Ishikawa (cell line): ENCODE results near the gene ACD.

Experiments
- CREB1 ChIP-seq: IDR thresholded peaks from 2 replicates; pipeline ENCODE4 v1.6.1; 2012; ENCODE audit warnings: low read depth
- EGR1 ChIP-seq: IDR thresholded peaks from 2 replicates; pipeline ENCODE4 v1.6.1; 2012
- EP300 ChIP-seq: IDR thresholded peaks from 2 replicates; pipeline ENCODE4 v1.6.1; 2012; ENCODE audit warnings: borderline replicate concordance
- FOXM1 ChIP-seq: IDR thresholded peaks from 2 replicates; pipeline ENCODE4 v1.6.1; 2012; ENCODE audit warnings: low read depth, borderline replicate concordance
- NFIC ChIP-seq: IDR thresholded peaks from 2 replicates; pipeline ENCODE4 v1.6.1; 2012
- RAD21 ChIP-seq: IDR thresholded peaks from 2 replicates; pipeline ENCODE4 v1.6.1; 2012; ENCODE audit warnings: low read depth
- TCF12 ChIP-seq: IDR thresholded peaks from 2 replicates; pipeline ENCODE4 v1.6.1; 2012; ENCODE audit warnings: low read depth
- TEAD4 ChIP-seq: IDR thresholded peaks from 2 replicates; pipeline ENCODE4 v1.6.1; 2012
- YY1 ChIP-seq: IDR thresholded peaks from 2 replicates; pipeline ENCODE4 v1.6.1; 2012; ENCODE audit warnings: low read depth
- TF ChIP-seq, protein P1 (sequence below): IDR thresholded peaks from 2 replicates; pipeline ENCODE4 v1.6.1; 2012
- TF ChIP-seq, protein P2 (sequence below): IDR thresholded peaks from 2 replicates; pipeline ENCODE4 v1.6.1; 2012
- TF ChIP-seq, protein P3 (sequence below): IDR thresholded peaks from 2 replicates; pipeline ENCODE4 v1.6.1; 2012; ENCODE audit warnings: low read depth, mild to moderate bottlenecking

DNA sequence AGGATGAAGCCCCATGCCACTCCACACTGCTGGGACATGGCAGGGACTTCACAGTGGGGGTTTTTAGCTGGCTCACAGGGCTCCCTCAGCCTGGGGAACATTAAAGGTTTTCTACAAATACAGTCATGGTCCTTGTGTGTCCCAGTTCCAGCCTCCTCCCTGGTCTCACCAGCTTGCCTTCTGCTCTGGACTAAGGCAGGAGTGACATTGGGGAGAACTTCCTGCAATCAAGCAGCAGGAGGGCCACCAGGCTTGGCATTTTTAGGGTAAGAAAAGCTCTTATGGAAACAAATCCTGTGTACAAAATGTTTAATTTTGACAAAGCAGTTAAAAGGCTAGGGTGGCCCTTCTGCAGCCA is 2.6 kb upstream of the ACD start:
- TF ChIP-seq CREB1 (no peak), RAD21 (no peak), TEAD4 (no peak), NFIC (no peak), YY1 (no peak), FOXM1 (no peak), TCF12 (no peak), EP300 (no peak), EGR1 (no peak)
- TF ChIP-seq, protein P1, sequence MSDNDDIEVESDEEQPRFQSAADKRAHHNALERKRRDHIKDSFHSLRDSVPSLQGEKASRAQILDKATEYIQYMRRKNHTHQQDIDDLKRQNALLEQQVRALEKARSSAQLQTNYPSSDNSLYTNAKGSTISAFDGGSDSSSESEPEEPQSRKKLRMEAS, result no peak
- TF ChIP-seq, protein P2, sequence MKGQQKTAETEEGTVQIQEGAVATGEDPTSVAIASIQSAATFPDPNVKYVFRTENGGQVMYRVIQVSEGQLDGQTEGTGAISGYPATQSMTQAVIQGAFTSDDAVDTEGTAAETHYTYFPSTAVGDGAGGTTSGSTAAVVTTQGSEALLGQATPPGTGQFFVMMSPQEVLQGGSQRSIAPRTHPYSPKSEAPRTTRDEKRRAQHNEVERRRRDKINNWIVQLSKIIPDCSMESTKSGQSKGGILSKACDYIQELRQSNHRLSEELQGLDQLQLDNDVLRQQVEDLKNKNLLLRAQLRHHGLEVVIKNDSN, result no peak
- TF ChIP-seq, protein P3, sequence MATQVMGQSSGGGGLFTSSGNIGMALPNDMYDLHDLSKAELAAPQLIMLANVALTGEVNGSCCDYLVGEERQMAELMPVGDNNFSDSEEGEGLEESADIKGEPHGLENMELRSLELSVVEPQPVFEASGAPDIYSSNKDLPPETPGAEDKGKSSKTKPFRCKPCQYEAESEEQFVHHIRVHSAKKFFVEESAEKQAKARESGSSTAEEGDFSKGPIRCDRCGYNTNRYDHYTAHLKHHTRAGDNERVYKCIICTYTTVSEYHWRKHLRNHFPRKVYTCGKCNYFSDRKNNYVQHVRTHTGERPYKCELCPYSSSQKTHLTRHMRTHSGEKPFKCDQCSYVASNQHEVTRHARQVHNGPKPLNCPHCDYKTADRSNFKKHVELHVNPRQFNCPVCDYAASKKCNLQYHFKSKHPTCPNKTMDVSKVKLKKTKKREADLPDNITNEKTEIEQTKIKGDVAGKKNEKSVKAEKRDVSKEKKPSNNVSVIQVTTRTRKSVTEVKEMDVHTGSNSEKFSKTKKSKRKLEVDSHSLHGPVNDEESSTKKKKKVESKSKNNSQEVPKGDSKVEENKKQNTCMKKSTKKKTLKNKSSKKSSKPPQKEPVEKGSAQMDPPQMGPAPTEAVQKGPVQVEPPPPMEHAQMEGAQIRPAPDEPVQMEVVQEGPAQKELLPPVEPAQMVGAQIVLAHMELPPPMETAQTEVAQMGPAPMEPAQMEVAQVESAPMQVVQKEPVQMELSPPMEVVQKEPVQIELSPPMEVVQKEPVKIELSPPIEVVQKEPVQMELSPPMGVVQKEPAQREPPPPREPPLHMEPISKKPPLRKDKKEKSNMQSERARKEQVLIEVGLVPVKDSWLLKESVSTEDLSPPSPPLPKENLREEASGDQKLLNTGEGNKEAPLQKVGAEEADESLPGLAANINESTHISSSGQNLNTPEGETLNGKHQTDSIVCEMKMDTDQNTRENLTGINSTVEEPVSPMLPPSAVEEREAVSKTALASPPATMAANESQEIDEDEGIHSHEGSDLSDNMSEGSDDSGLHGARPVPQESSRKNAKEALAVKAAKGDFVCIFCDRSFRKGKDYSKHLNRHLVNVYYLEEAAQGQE, result no peak
